ENCODE data around the gene CACNG3.

DNA sequence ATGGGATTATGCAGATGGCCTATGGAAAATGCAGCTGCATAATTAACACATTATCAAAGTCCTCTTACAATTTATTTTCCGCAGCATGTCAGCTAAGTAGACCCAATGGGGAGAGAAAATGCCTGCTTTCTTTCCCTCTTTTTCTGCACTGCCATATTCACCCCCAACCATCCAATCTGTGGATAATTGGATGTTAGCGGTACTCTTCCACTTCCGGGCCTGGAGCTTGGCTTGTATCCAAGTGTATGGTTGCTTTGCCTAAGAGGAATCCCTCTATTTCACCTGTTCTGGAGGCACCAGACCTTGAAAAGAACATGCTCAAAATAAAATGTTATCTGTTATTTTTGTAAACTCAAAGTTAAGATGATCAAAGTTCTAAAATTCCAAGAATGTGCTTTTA lies 41.1 kb upstream of the CACNG3 start:
- no peak for TF ChIP-seq SUZ12 (IDR thresholded peaks at IDR 0.05; ENCODE audit: extremely low read depth, insufficient read depth, insufficient read length)
- no peak for TF ChIP-seq ZNF274 (IDR thresholded peaks at IDR 0.05; ENCODE audit: low read depth, low read length)
- TF ChIP-seq YY1 (IDR thresholded peaks at IDR 0.05; ENCODE audit: insufficient read depth, insufficient read length) = no peak
